Omental fat pad (tissue), 4 donors: ENCODE results near the gene PDLIM5. TPM values are rescaled to one million over a fixed set of nuclear protein-coding genes. Genes with fewer than 3 reads are reported as not detected.

Source experiments
- ATAC-seq: fragments of 150-250 bp; one replicate; pipeline ENCODE4 v1.9.1; 2016; ENCODE audit warnings: mild to moderate bottlenecking, moderate library complexity; ENCODE audit not compliant: low FRiP score
- DNase-seq: peaks from one replicate; pipeline ENCODE4 v3.0.0-alpha.2; 2019; ENCODE audit warnings: low spot score
- total RNA-seq, 4 donors: library from RNA; depleted of rRNA; stranded (reverse); fragments of >200 nt; gene quantifications; one replicate each; pipeline ENCODE4 v1.1.0, GENCODE V29; 2016
- TF ChIP-seq, protein P1 (sequence below), 3 donors: fragments of 450-650 bp; IDR thresholded peaks; one replicate each; pipeline ENCODE4 v1.5.1; 2016 to 2017; ENCODE audit warnings: antibody characterized with exemption in 3 of 3, mild to moderate bottlenecking in 3 of 3, moderate library complexity in 2 of 3

PDLIM5 gene
- total RNA-seq, 4 donors from 2014 or later = 119 to 168 (median 146) TPM

GRCh38 chr4:94695384-94695783 is 243.6 kb downstream of the PDLIM5 start:
- ATAC-seq = no peak
- DNase-seq = no peak
- TF ChIP-seq, protein P1, sequence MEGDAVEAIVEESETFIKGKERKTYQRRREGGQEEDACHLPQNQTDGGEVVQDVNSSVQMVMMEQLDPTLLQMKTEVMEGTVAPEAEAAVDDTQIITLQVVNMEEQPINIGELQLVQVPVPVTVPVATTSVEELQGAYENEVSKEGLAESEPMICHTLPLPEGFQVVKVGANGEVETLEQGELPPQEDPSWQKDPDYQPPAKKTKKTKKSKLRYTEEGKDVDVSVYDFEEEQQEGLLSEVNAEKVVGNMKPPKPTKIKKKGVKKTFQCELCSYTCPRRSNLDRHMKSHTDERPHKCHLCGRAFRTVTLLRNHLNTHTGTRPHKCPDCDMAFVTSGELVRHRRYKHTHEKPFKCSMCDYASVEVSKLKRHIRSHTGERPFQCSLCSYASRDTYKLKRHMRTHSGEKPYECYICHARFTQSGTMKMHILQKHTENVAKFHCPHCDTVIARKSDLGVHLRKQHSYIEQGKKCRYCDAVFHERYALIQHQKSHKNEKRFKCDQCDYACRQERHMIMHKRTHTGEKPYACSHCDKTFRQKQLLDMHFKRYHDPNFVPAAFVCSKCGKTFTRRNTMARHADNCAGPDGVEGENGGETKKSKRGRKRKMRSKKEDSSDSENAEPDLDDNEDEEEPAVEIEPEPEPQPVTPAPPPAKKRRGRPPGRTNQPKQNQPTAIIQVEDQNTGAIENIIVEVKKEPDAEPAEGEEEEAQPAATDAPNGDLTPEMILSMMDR (IDR thresholded peaks at IDR 0.05) = no peak

DNA sequence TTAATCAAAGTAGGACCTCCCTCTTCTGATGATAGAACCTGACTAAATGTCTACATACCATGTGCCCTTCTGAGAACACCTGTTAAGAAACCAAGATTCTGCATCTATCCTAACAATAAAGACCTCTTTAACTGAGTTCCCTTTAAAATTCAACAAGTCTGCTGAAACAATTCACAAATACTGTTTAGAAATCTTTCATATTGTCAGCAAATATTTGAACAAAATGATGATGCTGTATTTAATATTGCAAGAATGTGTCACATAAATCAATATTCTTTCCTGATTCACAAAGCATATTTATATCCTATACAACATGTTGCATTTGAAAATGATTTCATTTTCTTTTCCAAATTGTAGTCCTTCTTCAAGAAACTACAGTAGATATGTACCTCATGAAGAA is 246.4 kb downstream of the PDLIM5 start:
- TF ChIP-seq, protein P1 (IDR thresholded peaks at IDR 0.05) = no peak
- no peak for DNase-seq
- ATAC-seq = no peak

DNA sequence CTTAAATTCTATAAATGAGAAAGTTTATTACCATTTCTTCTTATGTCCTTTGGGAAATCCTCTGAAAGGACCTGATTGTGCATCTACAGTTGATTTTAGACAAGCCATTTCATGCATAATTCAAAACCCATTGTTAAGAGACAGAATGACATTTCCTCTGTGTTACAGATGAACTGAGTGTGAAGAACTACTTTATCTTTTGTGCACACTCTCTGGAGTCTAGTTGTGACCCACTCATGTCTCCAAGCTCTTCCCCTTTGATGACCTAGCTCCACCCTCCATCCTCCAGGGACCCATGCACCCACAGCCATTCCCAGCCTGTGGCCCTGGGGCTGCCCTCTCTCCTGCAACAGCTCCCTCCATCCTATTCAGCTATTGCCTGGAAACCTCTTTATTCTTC is 248.6 kb downstream of the PDLIM5 start:
- ATAC-seq (no peak), DNase-seq (no peak)
- TF ChIP-seq, protein P1 (IDR thresholded peaks at IDR 0.05) = no peak

- DNase-seq = no peak
- TF ChIP-seq, protein P1 (IDR thresholded peaks at IDR 0.05) = no peak
- ATAC-seq = no peak
These were observed 250.0 kb downstream of the PDLIM5 start for GRCh38 chr4:94701631-94702300.

DNA sequence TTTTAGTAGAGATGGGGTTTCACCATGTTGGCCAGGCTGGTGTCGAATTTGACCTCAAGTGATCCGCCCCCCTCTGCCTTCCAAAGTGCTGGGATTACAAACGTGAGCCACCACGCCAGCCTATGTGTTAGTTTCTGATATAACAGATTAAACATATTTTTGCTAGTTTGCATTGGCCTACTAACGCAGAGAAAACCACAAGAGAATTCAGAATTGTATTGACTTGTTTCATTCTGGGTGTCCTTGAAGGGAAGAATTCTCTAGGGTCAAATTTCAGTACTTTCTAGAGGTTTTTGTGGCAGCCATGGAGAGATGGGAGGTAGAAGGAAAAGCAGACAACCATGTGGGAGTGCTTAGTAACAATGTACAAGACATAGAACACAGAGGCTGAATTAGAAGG is 259.9 kb downstream of the PDLIM5 start:
- ATAC-seq (no peak), DNase-seq (no peak)
- TF ChIP-seq, protein P1 (IDR thresholded peaks at IDR 0.05) = no peak

GRCh38 chr4:94714365-94715160 is 262.8 kb downstream of the PDLIM5 start:
- ATAC-seq (no peak), DNase-seq (no peak)
- TF ChIP-seq, protein P1 (IDR thresholded peaks at IDR 0.05) = no peak

DNA sequence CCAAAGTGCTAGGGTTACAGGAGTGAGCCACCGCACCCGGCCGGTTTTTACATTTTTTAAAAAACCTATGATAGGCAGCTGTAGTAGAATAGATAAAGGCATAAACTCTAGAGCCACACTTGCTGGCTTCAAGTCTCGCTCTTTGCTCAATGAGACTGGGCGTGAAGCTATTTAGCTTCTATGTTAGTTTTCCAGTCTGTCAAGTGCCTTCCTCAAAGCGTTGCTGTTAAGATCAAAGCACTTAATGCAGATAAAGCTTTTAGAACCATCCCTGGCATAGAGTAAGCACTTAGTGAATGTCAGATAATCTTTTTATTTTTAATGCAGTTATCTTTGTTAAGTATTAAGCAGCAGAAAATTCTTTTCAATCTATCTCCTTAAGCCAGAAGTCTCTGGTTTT is 264.0 kb downstream of the PDLIM5 start:
- ATAC-seq = no peak
- TF ChIP-seq, protein P1 (IDR thresholded peaks at IDR 0.05) = no peak
- DNase-seq = no peak
